Measurements from ENCODE around the gene CENPX. TPM values are rescaled to one million over a fixed set of nuclear protein-coding genes. Genes with fewer than 3 reads are reported as not detected.

The CENPX gene
- total RNA-seq, 1 donor = 30.7 TPM

GRCh38 chr17:82015311-82015971, 7.2 kb downstream of the CENPX start:
- no peak overlapping the region for H3K4me3 ChIP-seq (ENCODE audit: low read depth, low read length)
- no peak for DNase-seq (ENCODE audit: low read depth)
- no peak for TF ChIP-seq CTCF (IDR thresholded peaks at IDR 0.05; ENCODE audit: insufficient read depth, low read depth, low read length)

DNA sequence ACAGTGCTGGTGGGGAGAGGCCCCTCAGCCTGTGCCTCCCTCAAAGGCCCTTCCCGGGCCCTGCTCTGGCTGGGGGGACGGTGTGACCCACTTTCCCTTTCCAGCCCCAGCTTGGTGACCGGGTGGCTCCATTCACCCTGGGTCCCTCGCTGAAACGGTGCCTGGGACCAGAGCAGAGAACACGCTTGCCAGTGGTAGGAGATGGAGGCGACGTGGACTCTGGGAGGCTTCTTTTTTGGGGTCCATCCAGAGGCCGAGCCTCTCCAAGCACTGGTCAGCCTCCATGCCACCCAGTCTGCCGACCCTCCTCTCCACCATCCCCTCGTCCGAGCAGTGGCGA, 7.7 kb downstream of the CENPX start:
- TF ChIP-seq CTCF (IDR thresholded peaks at IDR 0.05; ENCODE audit: insufficient read depth, low read depth, low read length) = no peak
- H3K4me3 ChIP-seq (ENCODE audit: low read depth, low read length) = no peak overlapping the region
- no peak for DNase-seq (ENCODE audit: low read depth)

GRCh38 chr17:82014432-82014831, 8.2 kb downstream of the CENPX start:
- DNase-seq (ENCODE audit: low read depth) = no peak
- no peak for TF ChIP-seq CTCF (IDR thresholded peaks at IDR 0.05; ENCODE audit: insufficient read depth, low read depth, low read length)
- H3K4me3 ChIP-seq (ENCODE audit: low read depth, low read length) = no peak overlapping the region

- TF ChIP-seq CTCF (IDR thresholded peaks at IDR 0.05; ENCODE audit: insufficient read depth, low read depth, low read length) = no peak
- no peak for DNase-seq (ENCODE audit: low read depth)
- H3K4me3 ChIP-seq (ENCODE audit: low read depth, low read length) = no peak overlapping the region
These were observed 8.8 kb downstream of the CENPX start for GRCh38 chr17:82013772-82014321.

- H3K4me3 ChIP-seq (ENCODE audit: low read depth, low read length) = no peak overlapping the region
- DNase-seq (ENCODE audit: low read depth) = no peak
- TF ChIP-seq CTCF (IDR thresholded peaks at IDR 0.05; ENCODE audit: insufficient read depth, low read depth, low read length) = no peak
These were observed 9.3 kb downstream of the CENPX start for GRCh38 chr17:82013341-82013740.

DNA sequence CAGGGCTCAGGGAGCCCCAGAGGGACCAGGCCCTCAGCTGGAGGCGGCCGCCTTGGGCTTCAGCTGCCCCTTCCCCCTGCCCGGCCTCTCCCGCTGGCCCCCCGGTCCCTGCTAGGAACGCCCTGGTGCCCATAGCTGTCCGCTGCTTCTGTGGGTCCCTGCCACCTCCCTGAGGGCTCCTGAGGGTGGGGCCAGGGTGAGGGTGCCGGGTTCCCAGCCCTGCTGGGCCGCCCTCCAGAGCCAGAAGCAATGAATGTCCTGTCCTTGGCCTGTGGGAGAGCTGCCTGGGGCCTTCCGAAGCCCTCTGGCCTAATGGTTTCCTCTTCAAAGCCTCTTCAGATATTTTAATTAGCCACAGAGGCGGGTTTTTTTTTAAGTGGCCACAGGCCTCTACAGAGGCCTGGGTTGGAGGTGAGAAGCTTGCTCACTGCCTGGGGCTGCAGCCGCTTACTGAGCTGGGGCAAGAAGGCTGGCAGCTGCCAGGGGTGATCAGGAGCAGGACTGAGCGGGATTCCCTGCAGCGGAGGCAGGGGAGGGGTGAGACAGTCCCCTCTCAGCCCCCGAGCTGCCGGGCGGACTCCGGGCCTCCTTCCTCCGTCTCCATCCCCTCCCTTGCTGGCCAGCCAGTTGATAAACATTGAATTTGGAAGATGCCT, 9.9 kb downstream of the CENPX start:
- H3K4me3 ChIP-seq (ENCODE audit: low read depth, low read length) = no peak overlapping the region
- TF ChIP-seq CTCF (IDR thresholded peaks at IDR 0.05; ENCODE audit: insufficient read depth, low read depth, low read length) = no peak
- no peak for DNase-seq (ENCODE audit: low read depth)

Measured in fibroblast of villous mesenchyme (primary cell).